Activated CD8-positive, alpha-beta T cell treated with anti-CD3 and anti-CD28 coated beads, Interleukin-2, amount 10 ng/mL, durations not matched to agents 7 days and 5 days (primary cell): ENCODE measurements around the gene PTPN3. TPM values are rescaled to one million over a fixed set of nuclear protein-coding genes. Genes with fewer than 3 reads are reported as not detected.
A peak's percentile ranks its signal among the peaks of the same experiment; 100 is the strongest.

Experiments used
- ATAC-seq: fragments of 150-1000 bp; cut with Tn5 transposase; one replicate; pipeline ENCODE4 v1.10.0; 2021; ENCODE audit warnings: moderate library complexity
- CTCF ChIA-PET: fragments of 350-600 bp; sonication (Branson Sonifier 250); formaldehyde crosslinking; loops from one replicate; lab custom pipeline; 2021; ENCODE audit warnings: antibody characterized with exemption; lab: Charles Lee
- POLR2A ChIA-PET: fragments of 350-600 bp; sonication (Branson Sonifier 250); formaldehyde crosslinking; loops from one replicate; lab custom pipeline; 2021; ENCODE audit warnings: antibody characterized with exemption; lab: Charles Lee
- DNase-seq: peaks from one replicate; pipeline ENCODE4 v3.0.0-alpha.2; 2020
- H3K27ac Mint-ChIP-seq: one replicate; pipeline ENCODE4 v1.8.0; 2021; ENCODE audit warnings: mild to moderate bottlenecking, mixed read lengths
- H3K27me3 Mint-ChIP-seq: one replicate; pipeline ENCODE4 v1.8.0; 2021; ENCODE audit warnings: low read depth, mixed read lengths
- H3K36me3 Mint-ChIP-seq: one replicate; pipeline ENCODE4 v1.8.0; 2021; ENCODE audit warnings: low read depth, mixed read lengths
- H3K4me1 Mint-ChIP-seq: one replicate; pipeline ENCODE4 v1.8.0; 2021; ENCODE audit warnings: low read depth, mixed read lengths
- H3K4me3 Mint-ChIP-seq: one replicate; pipeline ENCODE4 v1.8.0; 2021; ENCODE audit warnings: mild to moderate bottlenecking, mixed read lengths
- H3K9me3 Mint-ChIP-seq: one replicate; pipeline ENCODE4 v1.8.0; 2022; ENCODE audit warnings: mixed read lengths; ENCODE audit not compliant: insufficient read depth
- total RNA-seq, 2 experiments: library from RNA; stranded (reverse); gene quantifications; one replicate each; pipeline ENCODE4 v1.2.3, GENCODE V29; 2021

The PTPN3 gene
- total RNA-seq, 2 experiments from 2014 or later: 0.03 TPM; not detected in 1

DNA sequence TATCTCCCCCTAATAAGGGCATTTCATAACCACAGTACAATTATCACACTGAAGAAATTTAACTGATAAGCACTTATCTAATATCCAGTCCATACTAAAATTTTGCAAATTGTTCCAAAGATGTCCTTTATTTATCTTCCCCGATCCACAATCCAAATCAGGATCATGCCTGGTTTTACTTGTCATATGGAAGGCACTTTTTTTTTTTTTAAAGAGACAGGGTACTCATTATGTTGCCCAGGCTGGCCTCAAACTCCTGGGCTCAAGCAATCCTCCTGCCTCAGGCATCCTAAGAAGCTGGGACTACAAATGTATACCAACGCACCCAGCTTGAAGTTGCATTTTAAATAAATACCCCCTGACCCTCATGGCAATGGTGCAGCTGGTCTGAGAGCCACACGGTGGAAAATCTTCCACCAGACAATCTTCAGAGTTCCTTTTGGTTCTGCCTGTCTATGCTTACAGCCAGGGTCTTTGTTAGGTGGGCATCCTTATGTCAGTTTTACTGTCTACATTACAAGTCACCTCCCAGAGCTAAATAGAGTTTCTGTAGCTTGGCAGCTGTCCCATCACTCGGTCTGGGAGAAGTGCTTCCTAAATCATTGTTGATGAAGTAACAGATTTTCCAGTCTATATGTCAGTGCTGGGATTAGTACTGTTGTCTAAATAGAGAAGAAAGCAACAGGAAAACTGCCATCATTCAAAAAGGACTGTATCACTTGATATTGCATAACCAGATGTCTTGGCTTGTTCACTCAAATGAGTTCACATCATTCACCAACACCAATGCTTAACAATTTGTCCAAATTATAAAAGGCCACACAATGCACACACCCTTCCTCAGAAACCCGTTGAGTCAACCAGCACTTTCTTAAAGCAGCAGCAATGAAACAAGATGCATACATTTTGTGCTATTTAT lies 26.4 kb downstream of the PTPN3 start:
- H3K4me1 Mint-ChIP-seq: peaks cover 16% of the 10 kb centered on the region
- no peaks in the 10 kb centered on the region for H3K9me3 Mint-ChIP-seq
- no peak overlapping the region for H3K4me3 Mint-ChIP-seq
- ATAC-seq: no peak
- DNase-seq: no peak
- H3K27ac Mint-ChIP-seq: no peak overlapping the region
- POLR2A ChIA-PET: no interaction called here
- no peaks in the 10 kb centered on the region for H3K36me3 Mint-ChIP-seq
- CTCF ChIA-PET: interaction anchor here (9.0 kb wide), 1 partner anchor 30 kb away, joined by 206 read pairs; no protein-coding TSS in a partner anchor
- H3K27me3 Mint-ChIP-seq: peaks cover 15% of the 10 kb centered on the region

DNA sequence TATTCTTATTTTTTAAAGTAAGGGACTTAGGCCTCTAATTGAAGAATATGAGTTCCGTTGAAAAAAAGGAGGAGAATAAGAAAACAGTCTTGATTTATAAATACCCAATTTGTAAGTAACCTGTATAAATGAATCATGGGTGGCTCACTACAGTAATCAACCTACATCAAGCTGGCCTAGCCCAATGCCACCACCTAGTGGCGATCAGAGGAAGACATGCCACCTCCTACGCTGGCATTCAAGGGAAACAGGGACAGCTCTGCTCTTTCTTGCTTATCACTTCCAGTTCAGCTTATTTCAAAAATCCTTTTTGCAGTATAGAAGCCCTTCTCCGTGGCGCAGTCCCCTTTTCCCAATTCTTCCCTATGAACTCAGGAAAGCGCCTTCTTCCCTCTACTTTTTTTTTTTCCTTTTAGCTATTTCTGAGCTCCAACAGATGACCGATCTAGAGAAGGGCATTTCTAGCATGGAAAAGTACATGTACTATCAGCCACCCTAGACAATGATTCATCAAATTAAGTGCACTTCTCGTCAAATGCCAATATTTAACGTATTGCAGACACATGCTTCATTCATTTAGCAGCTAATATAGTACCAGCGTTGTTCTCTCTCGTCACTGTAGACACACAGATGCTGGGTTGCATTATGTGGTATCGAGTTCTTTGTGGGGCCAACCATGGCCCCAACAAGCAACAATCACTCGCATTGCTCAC lies 28.3 kb downstream of the PTPN3 start:
- H3K9me3 Mint-ChIP-seq: no peaks in the 10 kb centered on the region
- ChIA-PET CTCF (interaction anchor here (0.6 to 9.0 kb wide), 28 partner anchors 8 to 342 kb away, joined by 3 to 206 read pairs (median 4); no protein-coding TSS in a partner anchor), POLR2A (interaction anchor here (1.1 kb wide), 1 partner anchor 29 kb away, joined by 4 read pairs; no protein-coding TSS in a partner anchor)
- peaks cover 22% of the 10 kb centered on the region for H3K4me1 Mint-ChIP-seq
- peak; percentile 93 for ATAC-seq
- no peaks in the 10 kb centered on the region for H3K36me3 Mint-ChIP-seq
- peak; percentile 79 for DNase-seq
- no peak overlapping the region for H3K27ac Mint-ChIP-seq
- H3K27me3 Mint-ChIP-seq: peaks cover 20% of the 10 kb centered on the region
- no peak overlapping the region for H3K4me3 Mint-ChIP-seq

GRCh38 chr9:109468927-109469326 lies 29.2 kb downstream of the PTPN3 start:
- no peak overlapping the region for H3K27ac Mint-ChIP-seq
- peaks cover 15% of the 10 kb centered on the region for H3K27me3 Mint-ChIP-seq
- ATAC-seq (no peak), DNase-seq (no peak)
- ChIA-PET CTCF (interaction anchor here (1.0 to 9.0 kb wide), 12 partner anchors 8 to 58 kb away, joined by 3 to 206 read pairs (median 6); no protein-coding TSS in a partner anchor), POLR2A (no interaction called here)
- no peak overlapping the region for H3K4me3 Mint-ChIP-seq
- H3K9me3 Mint-ChIP-seq: no peaks in the 10 kb centered on the region
- H3K4me1 Mint-ChIP-seq: peaks cover 26% of the 10 kb centered on the region
- no peaks in the 10 kb centered on the region for H3K36me3 Mint-ChIP-seq

GRCh38 chr9:109467936-109468335 lies 30.2 kb downstream of the PTPN3 start:
- CTCF ChIA-PET: interaction anchor here (0.9 to 9.0 kb wide), 9 partner anchors 11 to 386 kb away, joined by 3 to 206 read pairs (median 4); no protein-coding TSS in a partner anchor
- POLR2A ChIA-PET: interaction anchor here (0.6 to 0.8 kb wide), 2 partner anchors 133 to 526 kb away, joined by 3 to 9 read pairs; no protein-coding TSS in a partner anchor

DNA sequence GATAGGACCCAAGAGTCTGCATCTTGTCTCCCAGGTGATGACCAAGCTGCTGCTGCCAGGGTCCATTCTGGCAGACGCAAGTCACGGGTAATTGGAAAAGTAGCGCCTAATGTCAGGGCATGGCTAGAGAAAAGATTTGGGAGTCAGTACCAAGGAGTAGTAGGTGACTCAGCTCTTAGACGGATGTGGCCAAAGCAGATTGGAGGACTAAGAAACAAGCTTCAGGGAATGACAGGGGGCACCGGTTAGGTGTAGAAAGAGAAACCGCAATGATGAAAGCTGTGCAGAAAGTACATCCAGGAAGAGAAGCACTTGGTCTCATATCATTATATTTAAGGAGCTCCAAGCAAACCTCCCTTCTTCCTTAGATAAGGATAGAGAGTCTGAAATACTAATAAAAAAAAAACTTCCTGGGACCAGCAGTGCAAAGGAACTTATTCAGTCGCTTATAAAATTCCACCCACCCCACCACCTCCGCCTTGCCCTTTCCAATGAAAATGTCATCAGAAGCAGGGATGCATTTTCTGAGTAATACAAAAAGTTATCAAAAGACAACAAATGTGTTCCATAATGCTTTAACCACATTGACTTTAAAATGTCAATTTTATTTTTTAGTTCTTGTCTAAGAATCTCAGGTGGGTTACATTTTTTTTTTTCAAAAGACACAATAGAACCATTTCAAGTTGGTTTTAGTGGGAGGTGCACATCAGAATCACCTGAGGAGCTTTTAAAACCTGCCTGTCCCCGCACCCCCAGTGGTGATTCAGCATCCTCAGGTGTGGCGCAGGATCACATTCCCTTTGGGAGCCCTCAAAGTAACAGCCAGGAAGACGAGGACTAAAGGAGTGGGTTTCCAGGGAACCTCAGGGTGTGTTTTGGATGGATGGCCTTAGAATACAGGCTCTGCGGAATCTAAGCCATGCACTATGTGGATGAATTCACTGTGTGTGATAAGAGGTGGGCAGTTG lies 31.2 kb downstream of the PTPN3 start:
- Mint-ChIP-seq H3K4me3 (no peak overlapping the region), H3K27me3 (peaks cover 15% of the 10 kb centered on the region), H3K9me3 (no peaks in the 10 kb centered on the region), H3K4me1 (peaks cover 29% of the 10 kb centered on the region), H3K36me3 (no peaks in the 10 kb centered on the region), H3K27ac (peak overlapping the region; percentile 39)
- ATAC-seq (no peak), DNase-seq (no peak)
- ChIA-PET POLR2A (no interaction called here), CTCF (interaction anchor here (0.9 to 9.0 kb wide), 9 partner anchors 9 to 67 kb away, joined by 3 to 206 read pairs (median 4); no protein-coding TSS in a partner anchor)

More at GRCh38 chr9:109467936-109468335, 30.2 kb downstream of the PTPN3 start:
- Mint-ChIP-seq H3K9me3 (no peaks in the 10 kb centered on the region), H3K4me1 (peaks cover 29% of the 10 kb centered on the region), H3K4me3 (no peak overlapping the region), H3K27me3 (peaks cover 15% of the 10 kb centered on the region), H3K27ac (no peak overlapping the region), H3K36me3 (no peaks in the 10 kb centered on the region)
- DNase-seq (peak; percentile 45), ATAC-seq (peak; percentile 69)

DNA sequence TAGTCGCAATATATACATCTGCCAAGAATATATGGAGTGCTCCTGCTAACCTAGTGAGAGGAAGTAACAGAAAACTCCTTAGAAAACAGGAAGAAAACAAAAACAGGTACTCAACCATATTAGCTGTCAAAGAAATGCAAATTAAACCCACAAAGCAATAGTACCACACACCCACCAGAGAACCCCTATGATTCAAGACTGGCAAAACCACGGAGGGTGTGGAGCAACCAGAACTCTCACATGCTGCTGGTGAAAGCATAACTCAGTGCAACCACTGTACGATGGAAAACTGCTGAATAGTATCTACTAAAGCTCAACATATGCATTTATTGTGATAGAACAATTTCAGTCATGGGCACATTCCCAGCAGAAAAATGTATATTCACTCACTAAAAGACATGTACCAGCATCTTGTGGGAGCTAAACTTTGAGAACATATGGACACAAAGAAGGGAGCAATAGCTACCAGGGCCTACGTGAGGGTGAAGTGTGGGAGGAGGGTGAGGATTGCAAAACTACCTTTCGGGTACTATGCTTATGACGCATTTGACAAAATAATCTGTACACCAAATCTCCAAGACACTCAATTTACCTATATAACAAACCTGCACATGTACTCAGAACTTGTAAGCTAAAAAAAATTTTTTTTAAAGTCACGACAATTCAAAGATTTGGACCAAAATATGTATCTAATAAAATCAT lies 34.0 kb downstream of the PTPN3 start:
- DNase-seq (no peak), ATAC-seq (no peak)
- ChIA-PET CTCF (interaction anchor here (0.8 to 9.0 kb wide), 3 partner anchors 9 to 54 kb away, joined by 3 to 206 read pairs (median 5); no protein-coding TSS in a partner anchor), POLR2A (no interaction called here)
- Mint-ChIP-seq H3K9me3 (no peaks in the 10 kb centered on the region), H3K4me3 (no peak overlapping the region), H3K4me1 (peaks cover 29% of the 10 kb centered on the region), H3K27ac (no peak overlapping the region), H3K36me3 (no peaks in the 10 kb centered on the region), H3K27me3 (peaks cover 16% of the 10 kb centered on the region)

- no peak for ATAC-seq
- Mint-ChIP-seq H3K36me3 (no peaks in the 10 kb centered on the region), H3K27me3 (peaks cover 13% of the 10 kb centered on the region), H3K4me1 (peaks cover 17% of the 10 kb centered on the region), H3K27ac (no peak overlapping the region), H3K9me3 (no peaks in the 10 kb centered on the region), H3K4me3 (no peak overlapping the region)
- no peak for DNase-seq
- CTCF ChIA-PET: interaction anchor here (1.0 to 4.8 kb wide), 3 partner anchors 9 to 20 kb away, joined by 4 to 21 read pairs (median 8); no protein-coding TSS in a partner anchor
- POLR2A ChIA-PET: no interaction called here
Observed at GRCh38 chr9:109460576-109460975, 37.5 kb downstream of the PTPN3 start.

DNA sequence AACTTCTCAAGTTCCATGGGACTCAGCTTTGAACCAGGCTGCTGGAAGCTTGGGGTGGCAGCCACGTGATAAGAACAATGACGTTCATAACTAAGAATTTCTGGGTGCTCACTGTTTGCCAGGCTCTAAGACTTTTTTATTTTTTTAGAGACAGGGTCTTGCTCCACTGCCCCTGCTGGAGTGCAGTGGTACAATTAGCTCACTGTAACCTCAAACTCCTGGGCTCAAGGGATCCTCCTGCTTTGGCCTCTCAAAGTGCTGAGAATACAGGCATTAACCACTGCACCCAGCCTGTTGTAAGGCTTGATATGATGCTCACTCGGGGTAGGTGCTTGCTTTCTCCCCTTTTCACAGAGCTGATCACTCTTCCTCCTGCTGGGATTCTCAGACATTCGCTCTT lies 38.7 kb downstream of the PTPN3 start:
- H3K4me3 Mint-ChIP-seq: no peak overlapping the region
- H3K9me3 Mint-ChIP-seq: no peaks in the 10 kb centered on the region
- no peaks in the 10 kb centered on the region for H3K36me3 Mint-ChIP-seq
- no peak overlapping the region for H3K27ac Mint-ChIP-seq
- H3K27me3 Mint-ChIP-seq: peaks cover 12% of the 10 kb centered on the region
- ChIA-PET POLR2A (no interaction called here), CTCF (interaction anchor here (0.8 to 4.8 kb wide), 3 partner anchors 11 to 19 kb away, joined by 3 to 21 read pairs (median 4); no protein-coding TSS in a partner anchor)
- DNase-seq (no peak), ATAC-seq (no peak)
- peaks cover 17% of the 10 kb centered on the region for H3K4me1 Mint-ChIP-seq

- ChIA-PET POLR2A (no interaction called here), CTCF (interaction anchor here (1.1 to 4.8 kb wide), 5 partner anchors 8 to 45 kb away, joined by 3 to 21 read pairs (median 4); no protein-coding TSS in a partner anchor)
- DNase-seq (no peak), ATAC-seq (no peak)
- H3K27me3 Mint-ChIP-seq: peaks cover 15% of the 10 kb centered on the region
- no peaks in the 10 kb centered on the region for H3K36me3 Mint-ChIP-seq
- H3K9me3 Mint-ChIP-seq: no peaks in the 10 kb centered on the region
- peaks cover 10% of the 10 kb centered on the region for H3K4me1 Mint-ChIP-seq
- H3K4me3 Mint-ChIP-seq: no peak overlapping the region
- no peak overlapping the region for H3K27ac Mint-ChIP-seq
Observed at GRCh38 chr9:109458453-109459211, 39.5 kb downstream of the PTPN3 start.
